Glutamatergic neuron (in vitro differentiated cells): Measurements from ENCODE around the gene GJD2. TPM values are rescaled to one million over a fixed set of nuclear protein-coding genes. Genes with fewer than 3 reads are reported as not detected.

Experiments used
- DNase-seq: peaks from one replicate; pipeline ENCODE4 v3.0.0; 2022
- H3K27ac Mint-ChIP-seq: one replicate; pipeline ENCODE4 v1.8.0; 2020; ENCODE audit warnings: mild to moderate bottlenecking, mixed read lengths, inconsistent platforms; ENCODE audit not compliant: unreplicated experiment
- H3K27me3 Mint-ChIP-seq: one replicate; pipeline ENCODE4 v1.8.0; 2020; ENCODE audit warnings: mild to moderate bottlenecking, moderate library complexity, mixed read lengths, inconsistent platforms; ENCODE audit not compliant: unreplicated experiment
- H3K36me3 Mint-ChIP-seq: one replicate; pipeline ENCODE4 v1.8.0; 2020; ENCODE audit warnings: mild to moderate bottlenecking, mixed read lengths, inconsistent platforms; ENCODE audit not compliant: unreplicated experiment
- H3K4me1 Mint-ChIP-seq: one replicate; pipeline ENCODE4 v1.8.0; 2020; ENCODE audit warnings: mild to moderate bottlenecking, low read depth, mixed read lengths, inconsistent platforms; ENCODE audit not compliant: unreplicated experiment
- H3K4me3 Mint-ChIP-seq: one replicate; pipeline ENCODE4 v1.8.0; 2020; ENCODE audit warnings: mild to moderate bottlenecking, mixed read lengths, inconsistent platforms; ENCODE audit not compliant: unreplicated experiment
- H3K9me3 Mint-ChIP-seq: one replicate; pipeline ENCODE4 v1.8.0; 2020; ENCODE audit warnings: mild to moderate bottlenecking, moderate library complexity, mixed read lengths, inconsistent platforms; ENCODE audit not compliant: unreplicated experiment
- CTCF ChIP-seq: fragments of 200-600 bp; sonication (generic); IDR thresholded peaks from one replicate; pipeline ENCODE4 v1.5.0; 2021; ENCODE audit not compliant: partially characterized antibody, unreplicated experiment
- total RNA-seq: library from RNA; stranded (reverse); fragmentation: NEBNext Ultra II Directional; extraction: Animal tissue kit (Norgen Biotek cat#: 25700); gene quantifications from one replicate; pipeline ENCODE4 v1.2.1, GENCODE V29; 2021; ENCODE audit not compliant: unreplicated experiment

Gene GJD2
- total RNA-seq, 1 donor from 2014 or later: 3.3 TPM

- no peak for DNase-seq
- peaks cover 4% of the 10 kb centered on the region for H3K9me3 Mint-ChIP-seq
- H3K4me1 Mint-ChIP-seq: peaks cover 29% of the 10 kb centered on the region
- no peak overlapping the region for H3K27ac Mint-ChIP-seq
- H3K36me3 Mint-ChIP-seq: peaks cover 10% of the 10 kb centered on the region
- H3K27me3 Mint-ChIP-seq: peaks cover 4% of the 10 kb centered on the region
- peak overlapping the region; percentile 17 for H3K4me3 Mint-ChIP-seq
- no peak for TF ChIP-seq CTCF
Measured at GRCh38 chr15:34793901-34794300, 39.1 kb upstream of the GJD2 start.

GRCh38 chr15:34793071-34793470 lies 38.3 kb upstream of the GJD2 start:
- Mint-ChIP-seq H3K27me3 (peaks cover 4% of the 10 kb centered on the region), H3K4me3 (no peak overlapping the region), H3K36me3 (peaks cover 10% of the 10 kb centered on the region), H3K4me1 (peaks cover 27% of the 10 kb centered on the region), H3K27ac (no peak overlapping the region), H3K9me3 (peaks cover 2% of the 10 kb centered on the region)
- TF ChIP-seq CTCF: no peak
- DNase-seq: no peak

GRCh38 chr15:34791701-34792100 lies 36.9 kb upstream of the GJD2 start:
- Mint-ChIP-seq H3K4me1 (peaks cover 20% of the 10 kb centered on the region), H3K4me3 (no peak overlapping the region), H3K36me3 (peaks cover 10% of the 10 kb centered on the region), H3K27ac (no peak overlapping the region), H3K27me3 (peaks cover 4% of the 10 kb centered on the region), H3K9me3 (peaks cover 2% of the 10 kb centered on the region)
- no peak for TF ChIP-seq CTCF
- DNase-seq: no peak

- no peak overlapping the region for H3K4me3 Mint-ChIP-seq
- peaks cover 10% of the 10 kb centered on the region for H3K36me3 Mint-ChIP-seq
- no peak overlapping the region for H3K27ac Mint-ChIP-seq
- H3K4me1 Mint-ChIP-seq: peaks cover 16% of the 10 kb centered on the region
- no peak for TF ChIP-seq CTCF
- peaks cover 2% of the 10 kb centered on the region for H3K9me3 Mint-ChIP-seq
- DNase-seq: no peak
- H3K27me3 Mint-ChIP-seq: peaks cover 4% of the 10 kb centered on the region
Measured at GRCh38 chr15:34790121-34790520, 35.3 kb upstream of the GJD2 start.

- Mint-ChIP-seq H3K36me3 (peaks cover 10% of the 10 kb centered on the region), H3K4me3 (no peak overlapping the region)
Measured at GRCh38 chr15:34789326-34789725, 34.5 kb upstream of the GJD2 start.

More at GRCh38 chr15:34789326-34789725, 34.5 kb upstream of the GJD2 start:
- peaks cover 16% of the 10 kb centered on the region for H3K4me1 Mint-ChIP-seq
- TF ChIP-seq CTCF: no peak
- H3K27ac Mint-ChIP-seq: no peak overlapping the region
- H3K9me3 Mint-ChIP-seq: peaks cover 3% of the 10 kb centered on the region
- DNase-seq: no peak
- H3K27me3 Mint-ChIP-seq: peaks cover 2% of the 10 kb centered on the region
